ENCODE data around the gene TEP1.

DNA sequence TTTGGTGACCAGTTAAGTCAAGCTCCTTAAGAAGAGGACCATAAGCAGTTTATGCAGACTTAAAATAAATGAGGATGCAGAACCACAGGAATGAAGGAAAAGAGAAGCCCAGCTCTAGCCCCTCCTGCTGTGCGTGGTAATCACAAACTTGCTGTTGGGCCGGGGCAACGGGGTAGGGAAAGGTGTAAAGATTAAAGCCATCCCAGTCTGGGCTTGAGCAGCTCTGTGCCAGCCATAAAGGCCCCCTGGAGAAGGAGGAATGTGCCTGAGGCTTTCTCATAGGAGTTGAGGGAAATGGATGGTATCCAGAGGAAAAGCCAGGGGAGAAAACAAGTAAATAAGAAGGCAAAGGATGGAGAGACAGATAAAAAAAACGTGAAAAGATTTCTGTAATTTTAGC lies 25.1 kb downstream of the TEP1 start:
- TF ChIP-seq, protein P1, sequence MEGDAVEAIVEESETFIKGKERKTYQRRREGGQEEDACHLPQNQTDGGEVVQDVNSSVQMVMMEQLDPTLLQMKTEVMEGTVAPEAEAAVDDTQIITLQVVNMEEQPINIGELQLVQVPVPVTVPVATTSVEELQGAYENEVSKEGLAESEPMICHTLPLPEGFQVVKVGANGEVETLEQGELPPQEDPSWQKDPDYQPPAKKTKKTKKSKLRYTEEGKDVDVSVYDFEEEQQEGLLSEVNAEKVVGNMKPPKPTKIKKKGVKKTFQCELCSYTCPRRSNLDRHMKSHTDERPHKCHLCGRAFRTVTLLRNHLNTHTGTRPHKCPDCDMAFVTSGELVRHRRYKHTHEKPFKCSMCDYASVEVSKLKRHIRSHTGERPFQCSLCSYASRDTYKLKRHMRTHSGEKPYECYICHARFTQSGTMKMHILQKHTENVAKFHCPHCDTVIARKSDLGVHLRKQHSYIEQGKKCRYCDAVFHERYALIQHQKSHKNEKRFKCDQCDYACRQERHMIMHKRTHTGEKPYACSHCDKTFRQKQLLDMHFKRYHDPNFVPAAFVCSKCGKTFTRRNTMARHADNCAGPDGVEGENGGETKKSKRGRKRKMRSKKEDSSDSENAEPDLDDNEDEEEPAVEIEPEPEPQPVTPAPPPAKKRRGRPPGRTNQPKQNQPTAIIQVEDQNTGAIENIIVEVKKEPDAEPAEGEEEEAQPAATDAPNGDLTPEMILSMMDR (IDR thresholded peaks at IDR 0.05; ENCODE audit: insufficient read depth, low read length) = no peak
- no peak for TF ChIP-seq GABPA (IDR thresholded peaks at IDR 0.05; ENCODE audit: low read depth)
- no peak for TF ChIP-seq POLR2AphosphoS5 (IDR thresholded peaks at IDR 0.05; ENCODE audit: low read depth)
- TF ChIP-seq, protein P2, sequence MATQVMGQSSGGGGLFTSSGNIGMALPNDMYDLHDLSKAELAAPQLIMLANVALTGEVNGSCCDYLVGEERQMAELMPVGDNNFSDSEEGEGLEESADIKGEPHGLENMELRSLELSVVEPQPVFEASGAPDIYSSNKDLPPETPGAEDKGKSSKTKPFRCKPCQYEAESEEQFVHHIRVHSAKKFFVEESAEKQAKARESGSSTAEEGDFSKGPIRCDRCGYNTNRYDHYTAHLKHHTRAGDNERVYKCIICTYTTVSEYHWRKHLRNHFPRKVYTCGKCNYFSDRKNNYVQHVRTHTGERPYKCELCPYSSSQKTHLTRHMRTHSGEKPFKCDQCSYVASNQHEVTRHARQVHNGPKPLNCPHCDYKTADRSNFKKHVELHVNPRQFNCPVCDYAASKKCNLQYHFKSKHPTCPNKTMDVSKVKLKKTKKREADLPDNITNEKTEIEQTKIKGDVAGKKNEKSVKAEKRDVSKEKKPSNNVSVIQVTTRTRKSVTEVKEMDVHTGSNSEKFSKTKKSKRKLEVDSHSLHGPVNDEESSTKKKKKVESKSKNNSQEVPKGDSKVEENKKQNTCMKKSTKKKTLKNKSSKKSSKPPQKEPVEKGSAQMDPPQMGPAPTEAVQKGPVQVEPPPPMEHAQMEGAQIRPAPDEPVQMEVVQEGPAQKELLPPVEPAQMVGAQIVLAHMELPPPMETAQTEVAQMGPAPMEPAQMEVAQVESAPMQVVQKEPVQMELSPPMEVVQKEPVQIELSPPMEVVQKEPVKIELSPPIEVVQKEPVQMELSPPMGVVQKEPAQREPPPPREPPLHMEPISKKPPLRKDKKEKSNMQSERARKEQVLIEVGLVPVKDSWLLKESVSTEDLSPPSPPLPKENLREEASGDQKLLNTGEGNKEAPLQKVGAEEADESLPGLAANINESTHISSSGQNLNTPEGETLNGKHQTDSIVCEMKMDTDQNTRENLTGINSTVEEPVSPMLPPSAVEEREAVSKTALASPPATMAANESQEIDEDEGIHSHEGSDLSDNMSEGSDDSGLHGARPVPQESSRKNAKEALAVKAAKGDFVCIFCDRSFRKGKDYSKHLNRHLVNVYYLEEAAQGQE (IDR thresholded peaks at IDR 0.05; ENCODE audit: insufficient replicate concordance, low read depth) = no peak
- no peak for TF ChIP-seq SPI1 (IDR thresholded peaks at IDR 0.05; ENCODE audit: borderline replicate concordance, low read depth)

All from HL-60 (cell line).